HEK293 (cell line): ENCODE results near the gene GARRE1.
A peak's percentile ranks its signal among the peaks of the same experiment; 100 is the strongest.
"Not testable (repeated sequence)": the region's sequence is repeated elsewhere in the genome, so short reads cannot be mapped to it uniquely, and the experiment has no call there.

Experiments used
- CTCF ChIA-PET: fragments of 350-600 bp; formaldehyde crosslinking; extraction: SDS; loops from one replicate; lab custom pipeline; 2021; ENCODE audit warnings: antibody characterized with exemption; lab: Yijun Ruan, JAX
- POLR2A ChIA-PET: fragments of 300-600 bp; formaldehyde crosslinking; extraction: SDS; loops from one replicate; lab custom pipeline; 2020; ENCODE audit warnings: antibody characterized with exemption, inconsistent platforms; lab: Yijun Ruan, JAX
- H3K27ac ChIP-seq: fragments of 200-500 bp; sonication (Bioruptor generic); 2 replicates; pipeline ENCODE4 v1.5.1; 2014; ENCODE audit warnings: low read depth, low read length, control low read depth, inconsistent platforms; ENCODE audit errors: extremely low read depth
- H3K36me3 ChIP-seq, 2 experiments: fragments of 200-500 bp in 1 of 2; sonication (Bioruptor generic) in 1 of 2; 1 replicate in 1 of 2; 2 replicates in 1 of 2; pipeline ENCODE4 v1.5.1; 2014 to 2017; ENCODE audit warnings: inconsistent platforms in 2 of 2, low read length in 2 of 2; ENCODE audit not compliant: control insufficient read depth in 2 of 2, insufficient read depth in 1 of 2
- H3K4me1 ChIP-seq: fragments of 200-500 bp; sonication (Bioruptor generic); 2 replicates; pipeline ENCODE4 v1.5.1; 2014; ENCODE audit warnings: mild to moderate bottlenecking, low read length, inconsistent platforms; ENCODE audit not compliant: control insufficient read depth, insufficient read depth
- H3K4me3 ChIP-seq: 2 replicates; pipeline ENCODE4 v1.5.1; 2011; ENCODE audit warnings: low read depth, mild to moderate bottlenecking, control low read depth, low read length, moderate library complexity
- H3K9me3 ChIP-seq: fragments of 200-500 bp; sonication (Bioruptor generic); 2 replicates; pipeline ENCODE4 v1.5.1; 2014; ENCODE audit warnings: low read depth, low read length, inconsistent platforms; ENCODE audit not compliant: control insufficient read depth, insufficient read depth
- AEBP2 ChIP-seq: fragments of 450-650 bp; formaldehyde crosslinking; IDR thresholded peaks from 2 replicates; pipeline ENCODE4 v1.5.1; 2016; ENCODE audit warnings: missing biosample characterization, missing genetic modification characterization, borderline replicate concordance
- FEZF1 ChIP-seq: fragments of 450-650 bp; formaldehyde crosslinking; IDR thresholded peaks from 2 replicates; pipeline ENCODE4 v1.5.1; 2016; ENCODE audit warnings: missing biosample characterization, missing genetic modification characterization
- HOXC10 ChIP-seq: sonication (generic); formaldehyde crosslinking; IDR thresholded peaks from 2 replicates; pipeline ENCODE4 v1.8.1; 2023; ENCODE audit warnings: mild to moderate bottlenecking, missing genetic modification reagents
- INSM2 ChIP-seq: fragments of 450-650 bp; formaldehyde crosslinking; IDR thresholded peaks from 2 replicates; pipeline ENCODE4 v1.5.1; 2016; ENCODE audit warnings: missing biosample characterization, missing genetic modification characterization
- MEIS1 ChIP-seq: sonication (generic); formaldehyde crosslinking; IDR thresholded peaks from 2 replicates; pipeline ENCODE4 v1.8.1; 2022; ENCODE audit warnings: missing genetic modification reagents, mild to moderate bottlenecking, borderline replicate concordance
- SP3 ChIP-seq: fragments of 450-650 bp; formaldehyde crosslinking; IDR thresholded peaks from 2 replicates; pipeline ENCODE4 v1.5.1; 2016; ENCODE audit warnings: missing biosample characterization, missing genetic modification characterization
- ZBTB26 ChIP-seq: fragments of 450-650 bp; formaldehyde crosslinking; optimal IDR thresholded peaks from 2 replicates; pipeline ENCODE3; 2016; ENCODE audit warnings: missing biosample characterization, mild to moderate bottlenecking, missing genetic modification characterization
- ZNF121 ChIP-seq: fragments of 450-650 bp; formaldehyde crosslinking; IDR thresholded peaks from 2 replicates; pipeline ENCODE4 v1.5.1; 2016; ENCODE audit warnings: missing biosample characterization, missing genetic modification characterization
- ZNF146 ChIP-seq: fragments of 450-650 bp; formaldehyde crosslinking; IDR thresholded peaks from 2 replicates; pipeline ENCODE4 v1.5.1; 2016; ENCODE audit warnings: missing biosample characterization, missing genetic modification characterization
- ZNF223 ChIP-seq: fragments of 450-650 bp; formaldehyde crosslinking; IDR thresholded peaks from 2 replicates; pipeline ENCODE4 v1.5.1; 2016; ENCODE audit warnings: missing biosample characterization, missing genetic modification characterization
- ZNF341 ChIP-seq: fragments of 450-650 bp; formaldehyde crosslinking; IDR thresholded peaks from 2 replicates; pipeline ENCODE4; 2016; ENCODE audit warnings: low read depth, missing biosample characterization, missing genetic modification characterization
- ZNF521 ChIP-seq: fragments of 450-650 bp; formaldehyde crosslinking; IDR thresholded peaks from 2 replicates; pipeline ENCODE4 v1.5.1; 2017; ENCODE audit warnings: missing biosample characterization, mild to moderate bottlenecking, missing genetic modification characterization
- ZNF571 ChIP-seq: fragments of 450-650 bp; formaldehyde crosslinking; IDR thresholded peaks from 2 replicates; pipeline ENCODE4 v1.5.0; 2017; ENCODE audit warnings: missing biosample characterization, missing genetic modification characterization
- ZNF596 ChIP-seq: fragments of 450-650 bp; IDR thresholded peaks from 2 replicates; pipeline ENCODE4 v1.5.0; 2018; ENCODE audit warnings: missing biosample characterization, mild to moderate bottlenecking, missing genetic modification characterization, moderate library complexity
- ZNF704 ChIP-seq: fragments of 450-650 bp; formaldehyde crosslinking; IDR thresholded peaks from 2 replicates; pipeline ENCODE4 v1.5.1; 2016; ENCODE audit warnings: missing biosample characterization, missing genetic modification characterization
- TF ChIP-seq, protein P1 (sequence below): fragments of 450-650 bp; formaldehyde crosslinking; IDR thresholded peaks from 2 replicates; pipeline ENCODE4 v1.5.1; 2016; ENCODE audit warnings: missing biosample characterization, missing genetic modification characterization
- TF ChIP-seq, protein P2 (sequence below): fragments of 450-650 bp; formaldehyde crosslinking; IDR thresholded peaks from 2 replicates; pipeline ENCODE4 v1.5.1; 2016; ENCODE audit warnings: missing biosample characterization, missing genetic modification characterization

GARRE1 gene

DNA sequence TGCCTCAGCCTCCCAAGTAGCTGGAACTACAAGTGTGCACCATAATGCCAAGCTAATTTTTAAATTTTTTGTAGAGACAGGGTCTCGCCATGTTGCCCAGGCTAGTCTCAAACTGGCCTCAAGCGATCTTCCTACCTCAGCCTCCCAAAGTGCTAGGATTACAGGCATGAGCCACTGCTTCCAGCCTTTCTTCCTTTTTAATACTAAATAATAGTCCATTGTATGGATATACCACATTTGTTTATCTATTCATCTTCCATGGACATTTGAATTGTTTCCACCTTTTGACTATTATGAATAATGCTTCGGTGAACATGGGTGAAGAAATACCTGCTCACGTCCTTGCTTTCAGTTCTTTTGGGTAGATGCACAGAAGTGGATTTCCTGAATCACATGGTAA, 24.4 kb downstream of the GARRE1 start:
- ChIA-PET POLR2A (interaction anchor here (0.6 kb wide), 1 partner anchor 13 kb away, joined by 5 read pairs; no protein-coding TSS in a partner anchor), CTCF (no interaction called here)
- H3K4me1 ChIP-seq: peaks cover 17% of the 10 kb centered on the region
- H3K27ac ChIP-seq: no peak overlapping the region
- H3K36me3 ChIP-seq: peaks cover 0 to 32% of the 10 kb centered on the region in 2 experiments; a peak in 2 of 3 replicates
- TF ChIP-seq ZNF521 (tag by site-specific recombination): no peak
- TF ChIP-seq ZNF146: peak; percentile 62
- TF ChIP-seq, all 188 proteins: peak for 1
- no peak overlapping the region for H3K4me3 ChIP-seq
- peaks cover 2% of the 10 kb centered on the region for H3K9me3 ChIP-seq

DNA sequence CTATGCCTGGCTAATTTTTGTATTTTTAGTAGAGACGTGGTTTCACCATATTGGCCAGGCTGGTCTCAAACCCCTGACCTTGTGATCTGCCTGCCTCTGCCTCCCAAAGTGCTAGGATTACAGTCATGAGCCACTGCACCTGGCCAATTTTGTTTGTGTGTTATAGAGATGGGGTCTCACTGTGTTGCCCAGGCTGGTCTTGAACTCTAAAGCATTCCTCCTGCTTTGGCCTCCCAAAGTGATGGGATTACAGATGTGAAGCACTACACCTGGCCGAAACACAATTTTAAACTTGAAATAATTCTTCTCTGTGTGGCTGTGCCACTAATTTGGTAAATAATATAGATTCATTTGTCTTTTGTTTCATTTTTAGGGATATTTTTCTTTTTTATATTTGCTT, 27.1 kb downstream of the GARRE1 start:
- H3K27ac ChIP-seq, POLR2A ChIA-PET, H3K9me3 ChIP-seq, H3K4me3 ChIP-seq: not testable (repeated sequence)
- CTCF ChIA-PET: interaction anchor here (0.5 to 0.7 kb wide), 4 partner anchors 41 to 849 kb away, joined by 3 to 4 read pairs (median 4); no protein-coding TSS in a partner anchor
- peak; percentile 98 for TF ChIP-seq ZNF121 (tag by site-specific recombination)
- Histone ChIP-seq H3K4me1 (peaks cover 17% of the 10 kb centered on the region), H3K36me3 (peaks cover 0 to 49% of the 10 kb centered on the region in 2 experiments; a peak in 2 of 3 replicates)

DNA sequence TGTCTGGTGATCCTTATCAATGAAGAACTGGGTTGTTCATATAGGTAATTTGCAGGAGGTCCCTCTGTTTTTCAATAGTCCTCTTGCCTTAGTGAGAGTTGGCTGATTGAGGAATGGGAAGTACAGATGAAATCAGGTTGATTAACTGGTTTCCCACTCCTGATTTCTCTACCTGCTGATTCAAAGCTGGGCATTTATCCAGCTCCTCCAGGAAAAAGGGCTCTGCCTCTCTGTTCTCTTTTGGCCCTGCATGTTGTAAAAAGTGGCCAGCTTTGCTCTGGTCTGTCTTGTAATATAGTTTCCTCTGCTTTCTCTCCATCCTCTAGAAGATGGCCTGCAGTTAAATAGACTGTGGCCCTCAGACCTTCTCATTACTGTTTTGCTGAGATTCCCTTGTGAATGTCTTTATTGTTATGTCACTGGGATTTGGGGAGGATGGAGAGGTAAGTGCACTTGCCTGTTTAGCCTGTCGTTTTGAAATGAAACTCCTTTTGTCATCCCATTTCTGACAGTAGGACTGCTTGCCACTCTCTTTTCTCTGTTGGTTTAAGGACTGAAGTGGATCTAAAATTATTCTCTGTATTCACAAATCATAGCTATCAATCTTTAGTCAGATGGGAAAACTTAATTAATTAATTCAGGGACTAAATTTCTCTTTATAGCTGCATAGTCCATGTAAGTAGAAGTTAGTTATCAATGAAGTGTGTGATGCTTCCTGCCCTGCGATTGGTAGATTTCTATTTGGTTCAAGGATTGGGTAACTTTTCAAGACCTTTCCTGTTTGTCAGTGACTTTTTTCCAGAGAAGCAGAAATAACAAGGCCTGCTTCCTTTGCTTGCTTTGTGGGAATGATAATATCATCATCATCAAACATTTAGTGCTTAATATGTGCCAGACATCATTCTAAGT, 28.5 kb downstream of the GARRE1 start:
- POLR2A ChIA-PET: no interaction called here
- CTCF ChIA-PET: interaction anchor here (0.6 to 1.0 kb wide), 6 partner anchors 10 to 63 kb away, joined by 3 to 5 read pairs (median 3); no protein-coding TSS in a partner anchor
- Histone ChIP-seq H3K9me3 (no peaks in the 10 kb centered on the region; the same call in 1 of the 2 replicates), H3K36me3 (peaks cover 0 to 49% of the 10 kb centered on the region in 2 experiments; a peak in 2 of 3 replicates), H3K27ac (no peak overlapping the region), H3K4me1 (peaks cover 9% of the 10 kb centered on the region; the same call in 1 of the 2 replicates), H3K4me3 (no peak overlapping the region)
- TF ChIP-seq ZNF596 (tag by site-specific recombination): no peak
- TF ChIP-seq INSM2 (tag by site-specific recombination): no peak
- no peak for TF ChIP-seq AEBP2 (tag by site-specific recombination)
- peak; percentile 8; the same call in 1 of the 2 replicates for TF ChIP-seq FEZF1 (tag by site-specific recombination)
- no peak for TF ChIP-seq HOXC10 (CRISPR knock-in tag)
- TF ChIP-seq ZNF223 (tag by site-specific recombination): no peak
- TF ChIP-seq ZNF341: peak; percentile 74
- TF ChIP-seq SP3 (tag by site-specific recombination): no peak
- no peak for TF ChIP-seq ZNF571 (tag by site-specific recombination)
- TF ChIP-seq, protein P1, sequence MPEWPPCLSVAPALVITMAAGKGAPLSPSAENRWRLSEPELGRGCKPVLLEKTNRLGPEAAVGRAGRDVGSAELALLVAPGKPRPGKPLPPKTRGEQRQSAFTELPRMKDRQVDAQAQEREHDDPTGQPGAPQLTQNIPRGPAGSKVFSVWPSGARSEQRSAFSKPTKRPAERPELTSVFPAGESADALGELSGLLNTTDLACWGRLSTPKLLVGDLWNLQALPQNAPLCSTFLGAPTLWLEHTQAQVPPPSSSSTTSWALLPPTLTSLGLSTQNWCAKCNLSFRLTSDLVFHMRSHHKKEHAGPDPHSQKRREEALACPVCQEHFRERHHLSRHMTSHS (tag by site-specific recombination): no peak
- no peak for TF ChIP-seq ZNF704 (tag by site-specific recombination)
- TF ChIP-seq ZBTB26 (tag by site-specific recombination): no peak
- no peak for TF ChIP-seq MEIS1
- TF ChIP-seq, protein P2, sequence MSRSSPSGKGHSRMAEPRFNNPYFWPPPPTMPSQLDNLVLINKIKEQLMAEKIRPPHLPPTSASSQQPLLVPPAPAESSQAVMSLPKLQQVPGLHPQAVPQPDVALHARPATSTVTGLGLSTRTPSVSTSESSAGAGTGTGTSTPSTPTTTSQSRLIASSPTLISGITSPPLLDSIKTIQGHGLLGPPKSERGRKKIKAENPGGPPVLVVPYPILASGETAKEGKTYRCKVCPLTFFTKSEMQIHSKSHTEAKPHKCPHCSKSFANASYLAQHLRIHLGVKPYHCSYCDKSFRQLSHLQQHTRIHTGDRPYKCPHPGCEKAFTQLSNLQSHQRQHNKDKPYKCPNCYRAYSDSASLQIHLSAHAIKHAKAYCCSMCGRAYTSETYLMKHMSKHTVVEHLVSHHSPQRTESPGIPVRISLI (tag by site-specific recombination): no peak
